ENCODE data around the gene OLFM2. TPM values are rescaled to one million over a fixed set of nuclear protein-coding genes. Genes with fewer than 3 reads are reported as not detected.

OLFM2 gene
- total RNA-seq, 1 experiment from 2014 or later: 75.6 TPM

DNA sequence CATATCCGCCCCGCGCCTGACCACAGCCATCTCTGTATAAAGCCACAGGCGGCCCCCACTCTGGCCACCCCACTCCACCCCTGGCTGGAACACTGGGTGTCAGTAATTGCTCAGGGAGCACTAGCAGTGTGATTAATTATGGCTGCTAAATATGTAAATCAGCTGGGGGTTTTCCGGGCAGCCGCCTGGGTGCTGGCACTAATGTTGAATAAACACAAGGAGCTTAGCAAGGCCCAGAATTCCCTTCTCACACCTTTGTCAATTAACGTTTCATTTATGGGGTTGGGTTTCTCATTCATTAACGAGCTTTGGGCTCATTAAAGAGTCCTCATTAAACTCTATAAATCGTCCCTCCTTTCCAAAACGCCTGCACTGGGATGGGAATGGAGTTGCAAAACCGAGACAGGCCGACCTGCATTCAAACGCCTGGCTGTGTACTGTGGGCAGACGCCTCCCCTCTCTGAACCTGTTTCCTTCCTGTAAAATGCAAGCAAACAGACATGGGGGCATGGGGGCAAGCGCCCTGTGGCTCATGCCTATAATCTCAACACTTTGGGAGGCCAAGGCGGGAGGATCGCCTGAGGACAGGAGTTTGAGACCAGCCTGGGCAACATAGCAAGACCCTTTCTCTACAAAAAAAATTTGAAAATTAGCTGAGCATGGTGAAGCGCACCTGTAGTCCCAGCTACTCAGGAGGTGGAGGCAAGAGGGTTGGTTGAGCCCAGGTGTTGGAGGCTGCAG, 17.7 kb upstream of the OLFM2 start:
- H2AFZ ChIP-seq (ENCODE audit: low read length): no peak overlapping the region
- no peak overlapping the region for H3K23ac ChIP-seq (ENCODE audit: insufficient read length, low read depth, low read length)
- DNase-seq: no peak
- H3K27ac ChIP-seq (ENCODE audit: insufficient read length, low read depth, low read length): no peak overlapping the region
- H3T11ph ChIP-seq (ENCODE audit: low read length): no peak overlapping the region
- no peak overlapping the region for H2BK5ac ChIP-seq (ENCODE audit: insufficient read length, low read length)
- no peak overlapping the region for H2BK12ac ChIP-seq (ENCODE audit: insufficient read length, low read depth, low read length)
- H4K91ac ChIP-seq (ENCODE audit: insufficient read length, low read depth, low read length): no peak overlapping the region
- H3K79me2 ChIP-seq (ENCODE audit: insufficient read depth, low read length): no peaks in the 10 kb centered on the region
- H3K56ac ChIP-seq (ENCODE audit: insufficient read length, low read depth, low read length): no peak overlapping the region
- no peaks in the 10 kb centered on the region for H4K20me1 ChIP-seq (ENCODE audit: control insufficient read depth, insufficient read depth, insufficient read length)
- Mint-ChIP-seq H3K27ac (peak overlapping the region in 1 of 3 experiments; percentile 70; a peak in 2 of 7 replicates), H3K36me3 (ENCODE audit: insufficient read depth in 1 of 3, low read depth in 3 of 3) (no peaks in the 10 kb centered on the region), H3K9me3 (no peaks in the 10 kb centered on the region; a peak in 1 of 5 replicates), H3K4me1 (peaks cover 13 to 20% of the 10 kb centered on the region in 2 experiments), H3K27me3 (ENCODE audit: low read depth) (no peaks in the 10 kb centered on the region), H3K4me3 (no peak overlapping the region)
- H3K4me2 ChIP-seq (ENCODE audit: insufficient read depth, insufficient read length, low read length): no peak overlapping the region
- WGBS (ENCODE audit: extremely low coverage, insufficient read length, low lambda C conversion rate): no CpG with 5 or more reads among the region's 18 CpGs
- H3K23me2 ChIP-seq (ENCODE audit: insufficient read length, low read depth, low read length, poor library complexity, severe bottlenecking): no peaks in the 10 kb centered on the region
- no peak overlapping the region for H2BK120ac ChIP-seq (ENCODE audit: low read depth, low read length, poor library complexity, severe bottlenecking)
- H4K8ac ChIP-seq (replicated peaks; ENCODE audit: insufficient read length, low read depth, low read length): no peak overlapping the region
- no peak overlapping the region for H3K18ac ChIP-seq (ENCODE audit: insufficient read length, low read depth, low read length)
- no peak for TF ChIP-seq CTCF (conservative IDR thresholded peaks at IDR 0.05)
- H3K9me3 ChIP-seq (ENCODE audit: control insufficient read depth, low read depth, low read length): no peaks in the 10 kb centered on the region
- no peak overlapping the region for H3K14ac ChIP-seq (ENCODE audit: insufficient read depth, low read length)
- H2BK20ac ChIP-seq (ENCODE audit: low read depth, low read length, poor library complexity, severe bottlenecking): no peak overlapping the region
- H3K9ac ChIP-seq (ENCODE audit: extremely low read depth, insufficient read length, low read length): no peak overlapping the region
- H3K4me1 ChIP-seq (ENCODE audit: insufficient read depth, low read length): peaks cover 2% of the 10 kb centered on the region; the same call in 1 of the 2 replicates
- no peak overlapping the region for H2AK5ac ChIP-seq (ENCODE audit: insufficient read length, low read length)
- H3K4ac ChIP-seq (ENCODE audit: low read depth, low read length): no peak overlapping the region
- H2BK15ac ChIP-seq (ENCODE audit: low read depth, low read length): no peak overlapping the region
- H4K5ac ChIP-seq (ENCODE audit: insufficient read length, low read depth, low read length): no peak overlapping the region
- H3K27me3 ChIP-seq (ENCODE audit: insufficient read depth, low read length): no peaks in the 10 kb centered on the region
- H3K79me1 ChIP-seq (ENCODE audit: insufficient read depth, low read depth, low read length, poor library complexity, severe bottlenecking): no peaks in the 10 kb centered on the region
